AG04450 (cell line): ENCODE measurements around the gene MAD1L1. TPM values are rescaled to one million over a fixed set of nuclear protein-coding genes. Genes with fewer than 3 reads are reported as not detected.

Experiments used
- CTCF ChIA-PET: fragments of 300-600, 350-600 bp; formaldehyde crosslinking; extraction: SDS; loops from one replicate; lab custom pipeline; 2022; ENCODE audit warnings: antibody characterized with exemption, inconsistent platforms; lab: Charles Lee
- POLR2A ChIA-PET: fragments of 350-600 bp; formaldehyde crosslinking; extraction: SDS; loops from one replicate; lab custom pipeline; 2021; ENCODE audit warnings: antibody characterized with exemption, inconsistent platforms; lab: Yijun Ruan, JAX
- DNase-seq: peaks from one replicate; pipeline ENCODE4 v3.0.0-alpha.2; 2011; ENCODE audit warnings: low read depth, low spot score
- H3K27ac ChIP-seq: one replicate; pipeline ENCODE4 v1.5.1; 2012; ENCODE audit warnings: low read depth, low read length, control low read depth
- H3K27me3 ChIP-seq: one replicate; pipeline ENCODE4 v1.6.0; 2012; ENCODE audit warnings: low read length; ENCODE audit not compliant: control insufficient read depth, insufficient read depth
- H3K4me3 ChIP-seq: 2 replicates; pipeline ENCODE4 v1.5.1; 2011; ENCODE audit warnings: mild to moderate bottlenecking, low read depth, low read length, control low read depth
- H3K9me3 ChIP-seq: 2 replicates; pipeline ENCODE4 v1.5.1; 2012; ENCODE audit warnings: low read length; ENCODE audit not compliant: control insufficient read depth, insufficient read depth
- polyA plus RNA-seq: library from polyadenylated mRNA; depleted of rRNA; stranded (reverse); fragments of >200 nt; gene quantifications from 2 replicates; pipeline ENCODE4 v1.2.3, GENCODE V29; 2011
- TF ChIP-seq, protein P1 (sequence below): IDR thresholded peaks from 2 replicates; pipeline ENCODE4 v1.5.1; 2011; ENCODE audit warnings: low read depth, low read length, control low read depth, inconsistent platforms

Gene MAD1L1
- polyA plus RNA-seq, 1 experiment: 11.9 TPM

DNA sequence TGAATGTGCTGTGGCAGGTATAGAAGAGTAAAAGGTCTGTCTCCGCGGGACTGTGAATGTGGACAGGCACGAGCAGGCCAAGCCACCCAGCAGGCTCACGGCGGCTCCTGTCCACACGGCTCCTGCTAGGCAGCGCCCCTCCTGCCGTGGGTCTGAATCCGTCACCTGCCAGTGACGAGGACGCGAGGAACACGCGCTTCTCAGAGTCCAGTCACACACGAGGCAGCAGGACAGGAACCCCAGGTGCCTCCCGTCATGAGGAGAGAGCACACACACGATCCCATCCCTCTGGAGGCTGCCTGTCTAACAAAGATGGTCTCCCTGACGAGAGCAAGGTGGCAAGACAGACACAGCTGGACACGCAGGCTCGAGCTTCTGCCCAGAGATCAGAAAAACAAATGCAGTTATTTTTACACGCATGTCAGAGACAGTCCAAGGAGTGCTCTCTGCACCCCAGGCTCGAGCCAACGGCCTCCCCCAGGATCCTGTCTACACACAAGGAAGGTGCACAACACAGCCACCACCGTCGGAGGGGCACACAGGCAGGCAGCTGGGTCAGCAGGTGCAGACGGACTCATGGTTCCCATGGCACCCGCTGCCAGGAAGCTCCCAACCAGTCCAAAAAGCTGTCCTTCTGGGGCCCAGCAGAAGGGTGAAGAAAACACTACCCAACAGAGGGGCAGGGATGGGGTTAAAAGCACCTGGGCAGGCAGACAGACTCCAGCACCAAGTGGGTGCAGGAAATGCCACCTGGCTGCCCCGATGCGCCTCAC, 103.2 kb downstream of the MAD1L1 start:
- CTCF ChIA-PET: no interaction called here

GRCh38 chr7:2128601-2129322, 104.0 kb downstream of the MAD1L1 start:
- no peak for DNase-seq
- ChIA-PET POLR2A (no interaction called here), CTCF (no interaction called here)
- TF ChIP-seq, protein P1, sequence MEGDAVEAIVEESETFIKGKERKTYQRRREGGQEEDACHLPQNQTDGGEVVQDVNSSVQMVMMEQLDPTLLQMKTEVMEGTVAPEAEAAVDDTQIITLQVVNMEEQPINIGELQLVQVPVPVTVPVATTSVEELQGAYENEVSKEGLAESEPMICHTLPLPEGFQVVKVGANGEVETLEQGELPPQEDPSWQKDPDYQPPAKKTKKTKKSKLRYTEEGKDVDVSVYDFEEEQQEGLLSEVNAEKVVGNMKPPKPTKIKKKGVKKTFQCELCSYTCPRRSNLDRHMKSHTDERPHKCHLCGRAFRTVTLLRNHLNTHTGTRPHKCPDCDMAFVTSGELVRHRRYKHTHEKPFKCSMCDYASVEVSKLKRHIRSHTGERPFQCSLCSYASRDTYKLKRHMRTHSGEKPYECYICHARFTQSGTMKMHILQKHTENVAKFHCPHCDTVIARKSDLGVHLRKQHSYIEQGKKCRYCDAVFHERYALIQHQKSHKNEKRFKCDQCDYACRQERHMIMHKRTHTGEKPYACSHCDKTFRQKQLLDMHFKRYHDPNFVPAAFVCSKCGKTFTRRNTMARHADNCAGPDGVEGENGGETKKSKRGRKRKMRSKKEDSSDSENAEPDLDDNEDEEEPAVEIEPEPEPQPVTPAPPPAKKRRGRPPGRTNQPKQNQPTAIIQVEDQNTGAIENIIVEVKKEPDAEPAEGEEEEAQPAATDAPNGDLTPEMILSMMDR: no peak
- Histone ChIP-seq H3K9me3 (no peaks in the 10 kb centered on the region; the same call in 1 of the 2 replicates), H3K4me3 (no peak overlapping the region), H3K27ac (no peak overlapping the region), H3K27me3 (no peaks in the 10 kb centered on the region)

More for the DNA sequence above, 103.2 kb downstream of the MAD1L1 start:
- no peak for DNase-seq
- POLR2A ChIA-PET: no interaction called here
- Histone ChIP-seq H3K27ac (no peak overlapping the region), H3K4me3 (no peak overlapping the region), H3K27me3 (no peaks in the 10 kb centered on the region), H3K9me3 (no peaks in the 10 kb centered on the region; the same call in 1 of the 2 replicates)
- TF ChIP-seq, protein P1: no peak

DNA sequence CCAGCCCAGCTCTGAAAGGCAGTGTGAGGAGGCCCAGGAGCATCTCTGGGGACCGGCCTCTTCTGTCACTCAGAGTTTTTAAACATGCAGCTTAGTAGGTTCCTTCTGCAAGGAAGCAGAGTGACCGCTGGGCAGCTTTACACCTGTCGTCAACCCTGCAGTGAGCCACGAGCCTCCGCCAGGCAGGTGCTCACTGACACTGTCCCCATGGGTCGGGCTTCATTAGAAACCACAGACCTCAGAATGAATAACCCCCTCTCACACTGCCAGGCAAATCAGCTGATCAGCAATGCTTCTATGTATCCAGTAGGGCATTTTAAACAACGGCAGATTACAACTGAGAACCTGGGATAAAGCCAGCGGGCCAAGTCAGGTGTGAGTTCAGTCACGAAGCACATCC, 106.1 kb downstream of the MAD1L1 start:
- DNase-seq: no peak
- H3K27me3 ChIP-seq: no peaks in the 10 kb centered on the region
- no peaks in the 10 kb centered on the region; the same call in 1 of the 2 replicates for H3K9me3 ChIP-seq
- ChIA-PET CTCF (interaction anchor here (0.8 kb wide), 1 partner anchor 23 kb away, joined by 5 read pairs; no protein-coding TSS in a partner anchor), POLR2A (no interaction called here)
- no peak overlapping the region for H3K27ac ChIP-seq
- TF ChIP-seq, protein P1: no peak
- H3K4me3 ChIP-seq: no peak overlapping the region

- H3K27me3 ChIP-seq: no peaks in the 10 kb centered on the region
- H3K27ac ChIP-seq: no peak overlapping the region
- POLR2A ChIA-PET: no interaction called here
- TF ChIP-seq, protein P1: no peak
- CTCF ChIA-PET: no interaction called here
- no peaks in the 10 kb centered on the region for H3K9me3 ChIP-seq
- DNase-seq: no peak
- no peak overlapping the region for H3K4me3 ChIP-seq
Measured at GRCh38 chr7:2125931-2126330, 106.8 kb downstream of the MAD1L1 start.
